HG03159 (cell line): ENCODE data around the gene PKD1.

ENCODE experiments used
- ATAC-seq: cut with Tn5 transposase; IDR thresholded peaks from one replicate; pipeline ENCODE4 v1.9.1; 2021; ENCODE audit warnings: mild to moderate bottlenecking, moderate library complexity; ENCODE audit not compliant: unreplicated experiment

PKD1 gene

DNA sequence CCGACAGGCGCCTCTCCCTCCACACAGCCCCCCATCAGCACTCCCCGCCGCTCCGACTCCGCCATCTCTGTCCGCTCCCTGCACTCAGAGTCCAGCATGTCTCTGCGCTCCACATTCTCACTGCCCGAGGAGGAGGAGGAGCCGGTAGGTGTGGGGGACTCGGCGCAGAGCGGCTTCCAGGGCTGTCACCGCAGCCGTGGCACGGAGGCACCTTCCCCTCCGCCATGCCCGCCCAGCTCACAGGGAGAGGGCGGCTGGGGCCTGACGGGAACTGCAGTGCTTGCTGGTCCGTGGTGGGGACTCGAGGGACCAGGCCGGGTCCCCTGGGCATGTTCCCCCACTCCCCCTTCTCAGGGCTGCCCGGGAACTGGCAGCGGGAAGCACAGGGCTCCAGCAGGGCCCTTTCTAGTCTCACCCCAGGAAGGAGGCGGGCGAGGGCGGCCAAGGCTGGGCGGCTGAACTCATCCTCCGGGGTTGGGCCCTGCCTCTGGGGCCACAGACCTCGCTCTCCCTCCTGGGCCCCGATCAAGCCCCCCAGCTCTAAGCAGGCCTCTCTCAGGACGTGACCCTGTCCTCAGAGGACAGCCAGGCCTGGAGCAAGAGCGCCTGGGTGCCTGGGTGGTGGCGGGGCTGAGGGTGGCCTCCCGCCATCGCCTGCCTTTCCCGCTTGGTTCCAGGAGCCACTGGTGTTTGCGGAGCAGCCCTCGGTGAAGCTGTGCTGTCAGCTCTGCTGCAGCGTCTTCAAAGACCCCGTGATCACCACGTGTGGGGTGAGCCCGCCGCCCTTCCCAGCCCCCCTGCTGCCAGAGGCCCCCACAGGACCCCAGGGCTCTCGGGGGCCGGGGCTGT lies 35.1 kb upstream of the PKD1 start:
- ATAC-seq: no peak

- ATAC-seq: no peak
These were observed 34.4 kb upstream of the PKD1 start for GRCh38 chr16:2170080-2170479.

DNA sequence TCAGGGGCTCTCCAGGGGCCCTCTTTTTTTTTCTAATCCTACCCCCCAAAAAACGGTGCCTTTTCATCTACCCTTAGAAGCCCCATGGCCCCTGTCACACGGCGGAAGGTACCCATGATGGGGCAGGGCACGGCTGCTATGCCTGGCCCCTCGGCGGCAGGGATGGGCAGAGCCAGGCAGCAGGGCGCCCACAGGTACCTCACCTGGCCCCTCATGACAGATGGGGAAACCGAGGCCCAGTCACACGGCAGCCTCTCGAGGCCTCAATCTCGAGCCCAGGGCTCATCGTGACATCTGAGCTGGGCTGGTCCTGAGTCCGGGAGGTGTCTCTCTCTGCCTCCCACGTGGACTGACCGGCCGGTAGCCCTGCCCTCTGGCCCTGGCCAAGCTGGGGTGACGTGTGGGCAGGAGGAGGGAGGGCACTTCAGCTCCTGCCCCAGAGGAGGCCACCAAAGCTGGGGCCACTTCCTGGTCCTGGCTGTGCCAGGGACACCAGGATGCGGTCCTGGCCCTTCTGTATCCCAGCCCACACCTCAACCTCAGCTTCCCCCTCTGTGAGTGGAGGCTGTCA lies 31.5 kb upstream of the PKD1 start:
- ATAC-seq: no peak

DNA sequence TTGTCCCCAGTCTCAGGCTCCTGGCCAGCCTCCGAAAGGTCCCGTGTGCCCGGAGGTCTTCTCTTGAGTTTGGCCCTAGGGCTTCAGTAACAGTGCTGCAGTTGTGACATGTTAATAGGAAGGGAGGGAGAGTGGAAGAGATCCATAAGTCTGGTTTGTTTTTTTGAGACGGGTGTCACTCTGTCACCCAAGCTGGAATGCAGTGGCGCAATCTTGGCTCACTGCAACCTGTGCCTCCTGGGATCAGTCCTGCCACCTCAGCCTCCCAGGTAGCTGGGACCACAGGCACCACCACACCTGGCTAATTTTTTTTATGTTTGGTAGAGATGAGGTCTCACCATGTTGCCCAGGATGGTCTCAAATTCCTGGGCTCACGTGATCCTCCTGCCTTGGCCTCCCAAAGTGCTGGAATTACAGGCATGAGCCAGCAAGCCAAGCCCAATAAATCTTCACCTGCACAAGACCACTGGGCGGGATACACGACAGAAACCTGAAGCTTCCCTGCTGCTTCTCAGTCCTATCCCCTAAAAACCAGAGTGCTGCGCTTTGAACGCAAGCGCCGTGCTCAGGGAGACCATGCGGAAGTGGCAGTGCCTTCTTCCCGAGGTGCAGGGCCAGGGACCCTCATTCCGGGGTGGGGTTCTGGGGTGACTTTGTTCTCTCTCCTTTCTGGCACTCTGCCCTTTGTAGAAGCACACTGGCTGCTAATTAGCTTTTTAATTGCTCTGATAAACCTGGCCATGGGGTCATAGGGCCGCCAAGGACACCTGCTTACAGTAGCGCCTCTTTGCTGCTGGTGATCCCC lies 30.8 kb upstream of the PKD1 start:
- no peak for ATAC-seq

DNA sequence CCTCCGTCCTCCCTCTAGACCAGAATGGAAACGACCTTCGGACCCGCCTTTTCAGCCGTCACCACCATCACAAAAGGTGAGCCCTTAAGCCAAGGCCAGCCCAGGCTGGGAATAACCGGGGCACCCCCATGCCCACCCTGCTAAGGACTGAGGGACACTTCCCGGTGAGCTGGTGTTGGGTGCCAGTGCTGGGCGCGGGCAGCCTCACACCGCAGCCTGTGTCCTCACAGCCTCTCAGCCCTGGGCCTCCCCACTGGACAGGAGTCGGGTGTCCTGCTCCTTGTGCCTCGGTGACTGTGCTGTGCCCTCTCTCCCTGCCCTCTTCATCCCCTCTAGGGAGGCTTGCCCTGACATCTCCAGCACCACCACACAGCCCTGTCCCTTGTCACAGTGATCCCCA lies 30.2 kb upstream of the PKD1 start:
- no peak for ATAC-seq

GRCh38 chr16:2163211-2163881 lies 27.6 kb upstream of the PKD1 start:
- ATAC-seq: no peak

DNA sequence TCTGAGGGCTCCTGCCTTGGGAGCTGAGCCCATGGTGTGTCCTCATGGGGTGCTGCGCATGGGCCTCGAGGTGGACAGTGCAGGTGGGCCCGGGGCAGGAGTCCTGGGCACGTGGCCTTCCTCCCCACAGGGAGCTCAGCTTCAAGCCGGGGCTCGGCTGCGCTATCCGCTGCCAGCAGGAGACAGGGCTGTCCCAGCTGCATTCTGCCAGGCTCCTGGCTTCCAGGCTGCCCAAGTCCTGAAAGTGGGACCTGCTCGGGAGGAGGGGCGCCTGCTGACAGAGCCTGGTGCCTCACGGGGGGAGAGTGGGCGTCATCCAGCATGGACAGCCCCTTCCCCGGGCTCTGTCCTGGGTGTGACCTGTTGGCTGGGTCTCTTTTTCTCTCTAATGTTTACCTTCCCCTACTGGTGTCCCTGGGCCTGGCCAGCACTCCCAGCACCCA lies 27.0 kb upstream of the PKD1 start:
- ATAC-seq: no peak

- ATAC-seq: no peak
These were observed 26.2 kb upstream of the PKD1 start for GRCh38 chr16:2161911-2162310.

GRCh38 chr16:2160915-2161551 lies 25.3 kb upstream of the PKD1 start:
- ATAC-seq: no peak

DNA sequence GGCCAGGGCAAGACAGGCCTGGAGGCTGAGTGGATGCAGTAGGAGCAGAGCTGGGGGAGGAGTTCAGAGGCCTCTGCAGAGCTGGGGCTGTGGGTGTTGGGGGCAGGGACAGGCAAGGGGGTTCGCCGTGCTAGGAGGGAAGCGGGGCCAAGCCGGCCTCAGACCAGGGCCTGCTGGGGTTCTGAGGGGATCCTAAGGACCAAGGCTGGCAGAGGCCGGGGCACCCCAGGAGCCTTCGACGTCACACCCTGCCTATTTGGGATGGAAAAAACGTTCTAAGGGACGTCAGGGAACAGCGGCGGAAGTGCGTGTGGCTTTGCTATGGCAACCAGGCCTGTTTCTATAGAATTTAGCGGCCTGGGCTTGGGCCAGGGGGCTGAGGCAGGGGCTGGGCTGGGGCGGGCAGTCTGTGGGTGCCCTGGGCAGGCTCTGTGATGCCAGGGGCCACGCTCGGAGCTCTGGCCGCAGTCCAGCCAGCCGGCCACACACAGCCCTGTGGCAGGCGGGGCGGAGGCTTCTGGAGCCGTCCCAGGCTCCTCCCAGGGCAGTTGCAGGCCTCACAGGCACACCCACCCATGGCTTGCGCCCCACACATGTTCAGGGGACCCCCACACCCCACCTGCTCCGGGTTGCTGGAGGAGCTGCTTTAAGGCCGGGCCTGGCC lies 23.6 kb upstream of the PKD1 start:
- no peak for ATAC-seq

GRCh38 chr16:2158262-2158638 lies 22.6 kb upstream of the PKD1 start:
- ATAC-seq: no peak

DNA sequence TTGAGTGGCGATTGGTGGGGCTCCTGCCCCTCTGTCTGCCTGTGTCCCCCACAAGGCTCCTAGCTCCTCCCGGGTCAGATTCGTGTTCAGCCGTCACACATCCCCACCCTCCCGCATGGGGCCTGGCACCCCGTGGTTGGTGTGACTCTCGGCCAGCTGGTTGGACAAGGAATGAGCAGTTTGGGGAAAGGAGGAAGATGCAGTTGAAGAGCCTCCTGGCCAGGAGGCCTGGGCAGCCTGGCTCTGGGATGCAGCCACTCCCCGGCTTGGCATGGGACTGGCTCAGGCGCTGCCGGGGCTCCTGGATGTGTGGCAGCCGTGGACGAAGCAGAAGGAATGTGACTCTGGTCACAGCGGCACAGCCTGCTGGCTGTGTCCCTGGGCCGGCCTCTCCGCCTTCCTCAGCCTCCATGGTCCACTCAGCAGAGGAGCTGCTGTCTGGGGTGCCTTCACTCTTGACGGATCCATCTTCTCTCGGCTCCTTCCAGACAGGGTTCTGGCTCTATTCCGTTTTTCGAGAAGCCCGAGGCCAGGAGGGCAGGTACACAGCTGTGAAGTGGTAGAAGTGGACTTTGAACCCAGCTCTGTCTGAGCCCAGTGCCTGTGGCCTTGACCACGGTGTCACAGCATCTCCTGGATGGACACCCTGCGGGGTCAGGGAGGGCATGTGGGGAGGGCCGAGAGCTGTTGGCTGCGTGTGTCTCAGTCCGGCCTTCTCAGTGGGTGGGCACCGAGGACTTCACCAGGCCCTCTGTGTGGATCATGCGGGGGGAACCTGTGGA lies 22.0 kb upstream of the PKD1 start:
- no peak for ATAC-seq

GRCh38 chr16:2156849-2157224 lies 21.1 kb upstream of the PKD1 start:
- ATAC-seq: no peak

GRCh38 chr16:2155977-2156848 lies 20.5 kb upstream of the PKD1 start:
- no peak for ATAC-seq

- peak; percentile 84 for ATAC-seq
These were observed 19.6 kb upstream of the PKD1 start, which contains the start of gene TRAF7 for GRCh38 chr16:2155091-2155950. Gene TRAF7 (plus strand): TSS chr16:2155782. CDS start chr16:2163921, 8,139 bp downstream.

DNA sequence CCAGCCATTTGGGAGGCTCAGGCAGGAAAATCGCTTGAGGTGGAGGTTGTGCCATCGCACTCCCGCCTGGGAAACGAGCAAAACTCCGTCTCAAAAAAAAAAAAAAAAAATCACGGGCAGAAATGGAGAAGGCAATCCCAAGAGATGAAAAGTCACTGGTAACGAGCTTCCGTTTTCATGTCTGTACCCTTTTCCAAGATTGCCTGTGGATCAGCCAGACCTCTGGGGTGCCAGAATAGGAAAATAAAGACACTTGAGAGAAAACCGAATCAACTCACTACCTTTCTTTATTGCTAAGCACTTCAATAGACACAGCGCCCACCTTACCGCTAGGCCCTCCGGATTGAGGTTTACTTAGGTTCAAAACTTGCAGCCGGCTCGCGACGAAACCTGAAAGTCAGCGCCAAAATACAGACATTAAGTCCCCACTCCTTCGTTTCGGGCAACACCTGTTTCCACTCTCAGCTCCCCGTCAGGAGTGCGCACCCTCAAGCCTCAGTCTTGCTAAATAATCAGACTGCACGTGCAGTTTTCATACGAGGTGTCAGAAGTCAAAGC lies 18.9 kb upstream of the PKD1 start:
- no peak for ATAC-seq
